K562 (cell line): ENCODE results near the gene DVL2.

Experiments
- ARNT ChIP-seq, 2 experiments: fragments of 450-650 bp; IDR thresholded peaks; 2 replicates each; pipeline ENCODE4 v1.6.1; 2016; ENCODE audit warnings: mild to moderate bottlenecking in 1 of 2
- BHLHE40 ChIP-seq: IDR thresholded peaks from 2 replicates; pipeline ENCODE4 v1.6.1; 2011; ENCODE audit warnings: low read length, improper control_type of control experiment
- MXD1 ChIP-seq: fragments of 250-450 bp; sonication (Bioruptor Pico); IDR thresholded peaks from 2 replicates; pipeline ENCODE4 v1.8.0; 2021; ENCODE audit warnings: borderline replicate concordance, mild to moderate bottlenecking, moderate library complexity; ENCODE audit not compliant: poor library complexity, severe bottlenecking
- NKRF ChIP-seq: fragments of 450-650 bp; IDR thresholded peaks from 2 replicates; pipeline ENCODE4 v1.6.1; 2016; ENCODE audit warnings: borderline replicate concordance
- POLR2A ChIP-seq: fragments of 450-650 bp; conservative IDR thresholded peaks from 2 replicates; pipeline ENCODE4 v1.6.1; 2016
- RAD21 ChIP-seq, 2 experiments: fragments of 250-450 bp in 1 of 2; fragments of 450-650 bp in 1 of 2; sonication (Bioruptor Pico) in 1 of 2; formaldehyde crosslinking in 1 of 2; IDR thresholded peaks in 1 of 2; conservative IDR thresholded peaks in 1 of 2; 2 replicates each; pipeline versions ENCODE4 v1.4.0 to v1.8.0; 2020 to 2022; ENCODE audit warnings: mild to moderate bottlenecking in 2 of 2, moderate library complexity in 1 of 2
- SAFB2 ChIP-seq: fragments of 200-400 bp; formaldehyde crosslinking; IDR thresholded peaks from 2 replicates; pipeline ENCODE4 v1.6.1; 2018; ENCODE audit warnings: borderline replicate concordance, low read length, low read depth, moderate library complexity; ENCODE audit not compliant: severe bottlenecking
- SMARCC2 ChIP-seq: fragments of 450-650 bp; IDR thresholded peaks from 2 replicates; pipeline ENCODE4 v1.6.1; 2017; ENCODE audit warnings: antibody characterized with exemption, moderate library complexity, mild to moderate bottlenecking, low read depth
- TF ChIP-seq, protein P1 (sequence below), 3 experiments: fragments of 200-800 bp in 1 of 3; sonication (Bioruptor generic) in 1 of 3; sonication (generic) in 1 of 3; formaldehyde crosslinking in 1 of 3; IDR thresholded peaks; 2 replicates each; pipeline versions ENCODE4 v1.6.1 to v1.8.0; 2016 to 2022; ENCODE audit warnings: mild to moderate bottlenecking in 2 of 3, missing compliant biosample characterization in 2 of 3, missing genetic modification characterization in 2 of 3, missing genetic modification reagents in 1 of 3
- TF ChIP-seq, protein P2 (sequence below): sonication (generic); IDR thresholded peaks from 2 replicates; pipeline ENCODE4 v1.6.1; 2016

DNA sequence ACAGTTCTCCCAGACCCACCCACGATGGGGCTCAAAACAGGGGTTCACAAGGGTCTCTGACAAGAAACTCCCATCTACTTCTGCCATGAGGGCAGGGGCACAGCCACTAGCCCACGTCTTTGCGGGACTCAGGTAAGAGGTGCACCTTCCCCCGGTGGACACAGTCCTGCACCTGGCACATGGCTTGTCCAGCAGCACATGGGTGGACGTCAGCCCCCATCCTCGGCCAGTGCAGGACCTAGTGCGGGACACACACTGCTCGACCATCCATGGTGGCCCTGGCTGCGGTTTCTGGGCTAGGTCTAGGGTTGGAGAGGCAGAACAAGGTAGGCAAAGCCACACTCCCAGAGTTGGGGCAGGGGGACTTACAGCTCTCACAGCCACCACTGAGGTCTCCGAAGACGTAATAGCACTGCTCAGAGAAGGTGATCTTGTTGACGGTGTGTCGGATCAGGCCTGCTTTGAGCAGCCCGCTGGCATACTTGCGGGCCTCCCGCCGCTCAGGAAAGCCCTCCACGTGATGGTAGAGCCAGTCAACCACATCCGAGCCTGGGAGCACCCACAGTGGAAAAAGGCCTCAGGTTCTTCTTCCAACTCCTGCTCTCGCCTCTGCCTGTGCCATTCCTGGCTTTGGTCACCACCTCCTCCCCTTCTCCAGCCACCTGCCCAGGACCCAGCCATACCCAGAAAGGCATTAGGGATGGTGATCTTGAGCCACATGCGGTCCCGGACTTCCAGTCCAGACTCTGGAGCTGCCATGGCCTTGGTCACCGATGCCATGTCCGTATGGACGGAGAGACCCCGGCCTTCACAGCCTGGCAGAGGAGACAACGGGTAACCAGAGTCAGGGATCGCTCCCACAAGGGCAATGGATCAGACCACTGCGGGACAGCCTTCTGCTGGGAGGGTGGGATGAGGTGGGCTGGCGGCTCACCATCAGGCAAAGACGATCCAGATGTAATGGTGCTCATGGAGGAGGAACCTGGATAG, 7.3 kb downstream of the DVL2 start:
- TF ChIP-seq BHLHE40: no peak
- TF ChIP-seq SAFB2: no peak
- no peak for TF ChIP-seq RAD21 (CRISPR knock-in tag; conservative IDR thresholded peaks at IDR 0.05 in 1 of 2, IDR thresholded peaks at IDR 0.05 in 1 of 2)
- TF ChIP-seq, protein P1, sequence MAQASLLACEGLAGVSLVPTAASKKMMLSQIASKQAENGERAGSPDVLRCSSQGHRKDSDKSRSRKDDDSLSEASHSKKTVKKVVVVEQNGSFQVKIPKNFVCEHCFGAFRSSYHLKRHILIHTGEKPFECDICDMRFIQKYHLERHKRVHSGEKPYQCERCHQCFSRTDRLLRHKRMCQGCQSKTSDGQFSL (CRISPR knock-in tag; IDR thresholded peaks at IDR 0.05): no peak
- TF ChIP-seq, protein P1 (tag; IDR thresholded peaks at IDR 0.05): no peak
- TF ChIP-seq MXD1 (CRISPR knock-in tag): no peak
- TF ChIP-seq ARNT (IDR thresholded peaks at IDR 0.05): no peak
- no peak for TF ChIP-seq POLR2A
- TF ChIP-seq NKRF: no peak
- TF ChIP-seq SMARCC2: no peak
- TF ChIP-seq, protein P2, sequence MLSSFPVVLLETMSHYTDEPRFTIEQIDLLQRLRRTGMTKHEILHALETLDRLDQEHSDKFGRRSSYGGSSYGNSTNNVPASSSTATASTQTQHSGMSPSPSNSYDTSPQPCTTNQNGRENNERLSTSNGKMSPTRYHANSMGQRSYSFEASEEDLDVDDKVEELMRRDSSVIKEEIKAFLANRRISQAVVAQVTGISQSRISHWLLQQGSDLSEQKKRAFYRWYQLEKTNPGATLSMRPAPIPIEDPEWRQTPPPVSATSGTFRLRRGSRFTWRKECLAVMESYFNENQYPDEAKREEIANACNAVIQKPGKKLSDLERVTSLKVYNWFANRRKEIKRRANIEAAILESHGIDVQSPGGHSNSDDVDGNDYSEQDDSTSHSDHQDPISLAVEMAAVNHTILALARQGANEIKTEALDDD: no peak
